ENCODE data around the gene DISC1.

DNA sequence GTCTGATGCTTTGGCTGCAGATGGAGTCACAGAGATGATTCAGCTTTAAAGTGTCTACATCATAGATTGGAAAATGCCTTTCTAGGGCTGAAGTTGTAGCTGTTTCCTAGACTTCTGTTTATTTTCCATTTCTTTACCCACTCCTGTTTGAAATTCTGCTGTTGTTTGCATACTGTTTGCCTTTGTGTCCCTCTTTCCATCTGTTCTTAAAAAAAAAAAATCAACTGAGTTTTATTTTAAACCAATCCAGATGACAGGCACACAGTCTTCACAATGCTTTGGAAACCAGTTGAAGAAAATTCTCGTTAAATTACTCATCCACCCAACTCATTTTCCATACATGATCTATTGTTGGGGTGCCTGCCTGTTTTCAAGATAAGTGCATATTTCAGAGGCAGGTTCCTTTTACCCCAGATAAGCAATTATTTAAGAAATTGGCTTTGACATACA lies 245.9 kb downstream of the DISC1 start:
- TF ChIP-seq, protein P1, sequence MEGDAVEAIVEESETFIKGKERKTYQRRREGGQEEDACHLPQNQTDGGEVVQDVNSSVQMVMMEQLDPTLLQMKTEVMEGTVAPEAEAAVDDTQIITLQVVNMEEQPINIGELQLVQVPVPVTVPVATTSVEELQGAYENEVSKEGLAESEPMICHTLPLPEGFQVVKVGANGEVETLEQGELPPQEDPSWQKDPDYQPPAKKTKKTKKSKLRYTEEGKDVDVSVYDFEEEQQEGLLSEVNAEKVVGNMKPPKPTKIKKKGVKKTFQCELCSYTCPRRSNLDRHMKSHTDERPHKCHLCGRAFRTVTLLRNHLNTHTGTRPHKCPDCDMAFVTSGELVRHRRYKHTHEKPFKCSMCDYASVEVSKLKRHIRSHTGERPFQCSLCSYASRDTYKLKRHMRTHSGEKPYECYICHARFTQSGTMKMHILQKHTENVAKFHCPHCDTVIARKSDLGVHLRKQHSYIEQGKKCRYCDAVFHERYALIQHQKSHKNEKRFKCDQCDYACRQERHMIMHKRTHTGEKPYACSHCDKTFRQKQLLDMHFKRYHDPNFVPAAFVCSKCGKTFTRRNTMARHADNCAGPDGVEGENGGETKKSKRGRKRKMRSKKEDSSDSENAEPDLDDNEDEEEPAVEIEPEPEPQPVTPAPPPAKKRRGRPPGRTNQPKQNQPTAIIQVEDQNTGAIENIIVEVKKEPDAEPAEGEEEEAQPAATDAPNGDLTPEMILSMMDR (conservative IDR thresholded peaks at IDR 0.05 in 1 of 2, IDR thresholded peaks at IDR 0.05 in 1 of 2; ENCODE audit: extremely low read depth in 1 of 2, insufficient read depth in 1 of 2, low read depth in 1 of 2, low read length in 2 of 2): no peak
- TF ChIP-seq EZH2 (IDR thresholded peaks at IDR 0.05; ENCODE audit: borderline replicate concordance, low read length): no peak
